Gastrocnemius medialis (tissue), 4 donors: ENCODE data around the gene SMURF2. TPM values are rescaled to one million over a fixed set of nuclear protein-coding genes. Genes with fewer than 3 reads are reported as not detected.

ENCODE experiments used
- ATAC-seq, 2 donors: fragments of 150-250 bp; one replicate each; pipeline ENCODE4 v1.9.1; 2016
- DNase-seq, 2 donors: peaks; one replicate each; pipeline ENCODE4 v3.0.0-alpha.2; 2019
- H3K27ac ChIP-seq, 4 donors: fragments of 200-600 bp; sonication (generic); 1 replicate in 1 of 4; 2 replicates in 3 of 4; pipeline ENCODE4 v1.5.1; 2016 to 2018; ENCODE audit warnings: mild to moderate bottlenecking in 2 of 4, moderate library complexity in 1 of 4
- H3K27me3 ChIP-seq, 3 donors: fragments of 200-600 bp; sonication (generic) in 2 of 3; 1 replicate in 1 of 3; 2 replicates in 2 of 3; pipeline versions ENCODE4 v1.5.1 to v1.6.0; 2016 to 2019; ENCODE audit warnings: mild to moderate bottlenecking in 1 of 3, moderate library complexity in 1 of 3
- H3K36me3 ChIP-seq, 2 donors: fragments of 200-600 bp; sonication (generic) in 1 of 2; one replicate each; pipeline ENCODE4 v1.5.1; 2017 to 2018
- H3K4me1 ChIP-seq, 2 donors: fragments of 200-600 bp; sonication (generic) in 1 of 2; one replicate each; pipeline ENCODE4 v1.5.1; 2016 to 2017; ENCODE audit warnings: mild to moderate bottlenecking in 2 of 2
- H3K4me3 ChIP-seq, 4 donors: fragments of 200-600 bp; sonication (generic) in 3 of 4; 1 replicate in 1 of 4; 2 replicates in 3 of 4; pipeline ENCODE4 v1.5.1; 2016 to 2019; ENCODE audit warnings: mild to moderate bottlenecking in 2 of 4
- H3K9me3 ChIP-seq, 3 donors: fragments of 200-600 bp; sonication (generic) in 2 of 3; 1 replicate in 1 of 3; 2 replicates in 2 of 3; pipeline ENCODE4 v1.5.1; 2016 to 2019
- CTCF ChIP-seq, 5 experiments: fragments of 450-650 bp in 3 of 5; fragments of 200-600 bp in 2 of 5; sonication (generic) in 2 of 5; IDR thresholded peaks in 4 of 5; conservative IDR thresholded peaks in 1 of 5; 1 replicate in 4 of 5; 2 replicates in 1 of 5; pipeline ENCODE4 v1.5.1; 2016 to 2019; ENCODE audit warnings: antibody characterized with exemption in 5 of 5, mild to moderate bottlenecking in 3 of 5, moderate library complexity in 3 of 5
- POLR2A ChIP-seq, 2 donors: fragments of 450-650 bp; IDR thresholded peaks; one replicate each; pipeline ENCODE4 v1.6.1; 2017; ENCODE audit warnings: antibody characterized with exemption in 2 of 2, mild to moderate bottlenecking in 2 of 2, moderate library complexity in 2 of 2
- in situ Hi-C, 4 donors: fragments of 200-750 bp; cut with MboI; loops; one replicate each; pipeline versions ENCODE4 v1.15.0 to v1.8.0; 2017; ENCODE audit warnings: low sequenced_read_pairs in 4 of 4
- intact Hi-C: fragments of 100-400 bp; cut with DNase I; formaldehyde crosslinking; loops from one replicate; pipeline ENCODE4 v1.15.1; 2023; ENCODE audit warnings: low total_unique reads
- total RNA-seq, 4 donors: library from RNA; depleted of rRNA; stranded (reverse); fragments of >200 nt; gene quantifications; one replicate each; pipeline versions ENCODE4 v1.1.0 to v1.2.3, GENCODE V29; 2016

Gene SMURF2
- total RNA-seq, 4 donors from 2014 or later, result 8.9 to 15.3 (median 11.4) TPM

DNA sequence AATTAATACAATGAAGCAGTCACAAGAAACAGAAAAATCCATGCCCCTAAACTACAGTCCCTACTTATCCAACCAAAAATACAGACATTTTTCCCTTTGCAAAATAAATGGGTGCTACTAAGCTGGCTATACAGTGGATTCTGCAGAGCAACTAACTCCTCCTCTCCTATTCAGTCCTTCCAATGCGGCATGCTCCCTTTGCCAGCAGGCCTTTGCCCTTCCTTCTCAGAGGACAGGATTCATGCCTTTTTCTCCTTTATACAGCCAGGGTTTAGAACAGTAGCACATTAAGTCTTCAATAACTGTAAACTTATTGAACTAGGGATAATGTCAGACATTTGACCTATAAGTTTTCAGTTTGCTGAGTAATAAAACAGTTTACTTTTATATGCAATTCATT is 70.2 kb downstream of the SMURF2 start:
- no peak for ATAC-seq
- intact Hi-C loops, result no loop called here
- Histone ChIP-seq H3K27ac (no peak overlapping the region), H3K9me3 (no peaks in the 10 kb centered on the region), H3K4me3 (no peak overlapping the region), H3K4me1 (no peaks in the 10 kb centered on the region), H3K27me3 (no peaks in the 10 kb centered on the region), H3K36me3 (peaks cover 0 to 19% of the 10 kb centered on the region in 2 donors)
- DNase-seq, result no peak
- in situ Hi-C loops, result no loop called here
- TF ChIP-seq CTCF (IDR thresholded peaks at IDR 0.05 in 4 of 5, conservative IDR thresholded peaks at IDR 0.05 in 1 of 5) (no peak), POLR2A (IDR thresholded peaks at IDR 0.05) (no peak)

DNA sequence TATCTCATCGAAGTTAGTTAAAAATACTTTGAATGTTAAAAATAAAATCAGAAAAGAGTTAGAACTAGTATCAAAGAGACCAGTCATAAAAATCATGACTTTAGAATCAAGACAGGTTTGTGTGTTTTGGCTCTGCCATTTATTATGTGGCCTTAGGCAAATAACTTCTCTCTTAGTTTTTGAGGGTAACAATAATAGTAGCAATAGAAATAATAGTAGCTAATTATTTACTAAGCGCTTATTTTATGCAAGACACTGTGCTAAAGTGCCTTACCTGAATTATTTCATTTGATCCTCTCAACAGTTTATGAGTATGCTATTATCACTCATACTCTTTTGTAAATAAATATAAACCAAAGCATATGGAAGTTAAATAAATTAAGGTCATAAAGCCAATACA is 77.0 kb downstream of the SMURF2 start:
- no peak overlapping the region for H3K4me3 ChIP-seq
- DNase-seq (no peak), ATAC-seq (no peak)
- no peak overlapping the region for H3K27ac ChIP-seq
- in situ Hi-C loops, result no loop called here
- H3K36me3 ChIP-seq, result peaks cover 0 to 31% of the 10 kb centered on the region in 2 donors
- no peak for TF ChIP-seq POLR2A (IDR thresholded peaks at IDR 0.05)
- no peak for TF ChIP-seq CTCF (IDR thresholded peaks at IDR 0.05 in 4 of 5, conservative IDR thresholded peaks at IDR 0.05 in 1 of 5)
- H3K9me3 ChIP-seq, result no peaks in the 10 kb centered on the region
- intact Hi-C loops, result no loop called here
- no peaks in the 10 kb centered on the region for H3K27me3 ChIP-seq
- no peaks in the 10 kb centered on the region for H3K4me1 ChIP-seq

GRCh38 chr17:64583038-64583437 is 79.1 kb downstream of the SMURF2 start:
- no peak for DNase-seq
- in situ Hi-C loops (no loop called here), intact Hi-C loops (no loop called here)

DNA sequence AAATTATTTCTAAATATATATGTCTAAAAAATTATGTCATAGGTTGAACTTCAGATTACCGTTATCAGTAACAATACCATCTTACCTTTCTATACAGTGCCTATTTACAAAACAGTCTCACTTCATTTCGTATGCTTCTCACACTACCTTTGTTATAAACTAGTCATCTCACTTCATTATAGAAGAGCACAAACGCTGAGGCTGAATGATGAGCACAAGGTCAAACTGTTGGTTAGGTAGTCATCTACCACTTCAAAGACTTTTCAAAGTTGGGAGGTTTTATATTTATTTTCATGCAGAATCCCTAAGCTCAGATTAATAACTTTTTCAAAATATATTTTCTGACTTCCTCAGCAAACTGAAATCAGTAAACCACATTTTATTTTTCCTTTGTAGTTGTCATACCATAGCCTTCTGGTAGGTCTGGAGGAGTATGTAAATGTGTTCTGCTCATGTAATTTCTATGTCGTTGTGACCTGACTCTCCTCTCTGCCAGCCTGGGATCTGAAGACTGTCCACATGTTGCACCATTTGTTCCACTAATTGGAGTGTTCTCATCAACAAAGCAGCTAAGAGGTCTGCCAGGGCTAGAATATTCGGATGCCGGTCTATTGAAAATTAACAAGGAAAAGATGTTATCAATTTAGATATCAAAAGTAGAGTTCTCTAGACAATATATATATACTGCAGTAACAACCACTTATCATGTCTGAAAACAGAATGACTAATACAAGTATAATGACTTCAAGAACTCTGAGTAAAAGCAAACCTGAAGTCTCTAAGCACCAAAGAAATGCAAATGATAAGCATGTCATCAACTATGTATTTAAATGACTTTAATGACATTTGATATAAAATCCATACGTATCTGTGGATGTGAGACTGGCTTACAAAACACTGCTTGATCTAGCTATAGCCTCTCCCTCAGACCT is 81.5 kb downstream of the SMURF2 start:
- Histone ChIP-seq H3K27ac (no peak overlapping the region), H3K9me3 (no peaks in the 10 kb centered on the region), H3K4me1 (peaks cover 0 to 4% of the 10 kb centered on the region in 2 donors), H3K27me3 (no peaks in the 10 kb centered on the region), H3K36me3 (peaks cover 0 to 54% of the 10 kb centered on the region in 2 donors), H3K4me3 (no peak overlapping the region)
- TF ChIP-seq CTCF (IDR thresholded peaks at IDR 0.05 in 4 of 5, conservative IDR thresholded peaks at IDR 0.05 in 1 of 5) (no peak), POLR2A (IDR thresholded peaks at IDR 0.05) (no peak)
- DNase-seq (no peak), ATAC-seq (no peak)
- intact Hi-C loops, result no loop called here
- in situ Hi-C loops, result no loop called here

More at GRCh38 chr17:64583038-64583437, 79.1 kb downstream of the SMURF2 start:
- no peak overlapping the region for H3K27ac ChIP-seq
- peaks cover 0 to 4% of the 10 kb centered on the region in 2 donors for H3K4me1 ChIP-seq
- TF ChIP-seq POLR2A (IDR thresholded peaks at IDR 0.05) (no peak), CTCF (IDR thresholded peaks at IDR 0.05 in 4 of 5, conservative IDR thresholded peaks at IDR 0.05 in 1 of 5) (no peak)
- H3K36me3 ChIP-seq, result peaks cover 0 to 42% of the 10 kb centered on the region in 2 donors
- no peak for ATAC-seq
- H3K4me3 ChIP-seq, result no peak overlapping the region
- H3K9me3 ChIP-seq, result no peaks in the 10 kb centered on the region
- H3K27me3 ChIP-seq, result no peaks in the 10 kb centered on the region
